ENCODE data around the gene INHA.
A peak's percentile ranks its signal among the peaks of the same experiment; 100 is the strongest.

INHA gene

GRCh38 chr2:219540784-219541504 is 31.2 kb upstream of the INHA start:
- ATAC-seq, result no peak

DNA sequence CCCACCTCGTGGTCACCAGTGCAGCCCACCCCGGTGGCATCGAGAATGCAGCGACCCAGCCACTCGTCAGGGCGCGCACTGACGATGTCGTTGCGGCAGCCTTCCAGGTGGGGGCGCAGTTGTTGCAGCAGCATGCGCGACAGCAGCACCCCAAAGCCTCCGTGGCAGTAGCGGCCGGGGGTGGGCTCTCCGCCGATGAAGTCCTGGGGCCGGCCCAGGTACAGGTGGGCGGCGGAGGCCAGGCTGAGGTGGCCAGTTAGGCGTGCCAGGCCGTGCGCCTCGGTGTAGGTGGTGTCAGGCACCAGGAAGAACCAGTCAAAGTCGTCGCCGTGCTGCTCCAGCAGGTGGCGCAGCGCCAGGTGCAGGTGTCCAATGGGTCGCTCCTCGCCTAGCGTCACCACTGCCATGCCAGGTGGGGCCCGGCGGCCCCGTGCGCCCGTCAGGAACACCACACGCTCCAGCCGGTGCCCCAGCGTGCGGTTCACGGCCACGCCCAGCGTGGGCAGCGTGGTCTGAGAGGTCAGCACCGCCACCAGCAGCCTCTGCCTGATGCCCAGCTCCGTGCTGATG is 30.4 kb upstream of the INHA start:
- peak; percentile 50 to 51 for ATAC-seq

DNA sequence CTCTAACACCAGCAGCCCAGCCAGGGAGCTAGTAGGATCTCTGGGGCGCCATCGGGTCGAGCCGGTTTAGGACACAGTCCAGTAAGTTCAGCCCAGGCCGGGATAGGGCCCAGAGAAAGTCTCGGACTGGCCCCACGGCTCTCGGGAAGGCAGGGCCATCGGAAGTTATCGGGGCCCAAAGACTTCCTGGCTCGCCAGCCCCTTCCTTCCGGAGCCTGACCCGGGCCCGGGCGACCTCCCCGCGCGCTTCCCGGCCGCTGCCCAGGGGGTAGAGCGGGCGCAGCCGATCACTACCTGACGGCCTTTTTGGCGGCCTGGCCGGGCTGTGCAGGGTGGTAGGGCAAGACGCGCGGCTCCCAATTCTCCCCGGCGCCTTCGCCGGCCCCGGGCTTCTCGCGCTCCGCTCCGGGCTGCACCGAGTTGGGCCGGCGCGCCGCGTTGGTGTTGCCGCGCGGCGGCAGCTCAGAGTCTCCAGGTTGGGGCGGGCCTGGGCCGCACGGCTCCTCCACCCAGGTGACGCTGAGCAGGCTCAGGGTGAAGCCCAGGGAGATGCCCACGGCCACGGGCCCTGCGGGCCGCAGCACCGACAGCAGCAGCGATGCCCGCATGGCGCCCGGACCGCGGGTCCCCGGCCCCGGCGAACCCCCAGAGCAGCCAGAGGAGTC is 29.0 kb upstream of the INHA start:
- ATAC-seq, result peak; percentile 40 to 51

DNA sequence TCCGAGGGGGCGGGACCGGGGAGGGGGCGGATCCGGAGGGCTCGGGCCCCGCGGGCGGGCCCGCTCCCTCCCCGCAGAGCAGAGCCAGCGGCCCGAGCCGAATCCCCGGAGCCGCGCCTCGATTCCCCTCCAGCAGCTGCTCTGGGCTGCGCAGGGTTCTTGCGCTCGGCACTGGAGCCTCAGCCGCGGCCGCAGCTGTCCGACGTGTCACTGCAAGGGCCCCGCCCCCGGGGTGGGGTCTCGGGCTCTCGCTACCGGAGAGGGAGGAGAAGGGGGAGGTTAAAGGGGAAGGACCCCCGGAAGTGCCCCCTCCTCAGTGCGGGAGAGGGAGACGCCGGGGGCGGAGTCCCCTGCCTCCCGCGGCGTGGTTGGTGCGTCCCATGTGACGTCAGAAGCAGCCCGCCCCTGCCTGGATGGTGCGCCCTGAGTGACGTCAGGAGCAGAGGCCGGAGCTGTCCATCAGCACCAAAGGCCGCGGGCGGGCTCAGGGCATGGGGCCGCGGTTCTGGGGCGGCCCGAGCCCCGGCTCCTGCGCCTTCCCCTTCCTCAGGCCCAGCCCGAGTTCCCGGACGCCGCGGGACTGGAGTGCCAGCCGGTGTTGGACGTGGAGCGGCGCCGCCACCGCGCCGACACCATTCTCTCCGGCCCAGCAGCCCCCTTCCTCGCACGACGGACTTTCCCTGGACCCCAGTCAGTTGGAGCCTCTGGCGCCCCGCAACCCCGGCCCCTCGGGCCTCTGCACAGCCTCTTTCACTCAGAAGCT is 28.3 kb upstream of the INHA start, which contains the start of the genes CHPF and TMEM198:
Gene CHPF (minus strand): TSS at position 214 of the 763 bp plus-strand sequence. CDS start 271 bp downstream, outside the sequence.
Gene TMEM198 (plus strand): TSS at position 433 of the 763 bp plus-strand sequence. CDS start 700 bp downstream, outside the sequence.
- ATAC-seq, result peak; percentile 77 to 83

DNA sequence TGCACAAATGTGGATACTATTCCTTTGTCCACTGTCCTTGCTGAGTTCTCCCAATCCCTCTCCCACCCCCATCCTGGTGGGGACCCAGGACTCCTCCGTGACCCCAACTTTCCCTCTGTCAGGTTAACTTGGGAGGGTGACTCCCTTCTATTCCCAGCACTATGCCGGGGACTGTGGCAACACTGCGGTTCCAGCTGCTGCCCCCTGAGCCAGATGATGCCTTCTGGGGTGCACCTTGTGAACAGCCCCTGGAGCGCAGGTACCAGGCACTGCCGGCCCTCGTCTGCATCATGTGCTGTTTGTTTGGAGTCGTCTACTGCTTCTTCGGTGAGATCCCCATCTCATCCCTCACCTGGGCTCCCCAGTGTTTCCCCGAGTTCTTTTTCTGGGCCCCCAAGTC is 27.5 kb upstream of the INHA start:
- ATAC-seq, result no peak

- no peak for ATAC-seq
Measured at GRCh38 chr2:219545295-219545942, 26.7 kb upstream of the INHA start.

DNA sequence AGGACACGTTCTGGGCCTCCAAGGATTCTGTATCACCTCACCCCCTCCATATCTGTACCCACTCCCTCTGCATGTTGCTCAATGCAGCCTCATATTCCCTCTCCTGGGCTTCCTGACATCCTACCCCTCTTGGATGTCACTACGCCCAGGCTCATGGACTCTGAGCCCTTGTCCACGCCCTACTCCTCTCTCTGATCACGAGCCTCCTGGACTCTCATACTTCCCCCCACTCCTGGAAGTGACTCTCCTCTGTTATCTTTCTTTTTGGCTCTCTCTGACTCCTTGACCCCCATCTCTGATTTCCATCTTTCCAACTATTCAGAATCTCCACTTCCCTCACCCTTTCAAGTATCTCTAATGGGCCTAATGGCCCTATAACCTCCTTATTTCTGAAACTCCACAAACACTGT is 26.2 kb upstream of the INHA start:
- no peak for ATAC-seq

DNA sequence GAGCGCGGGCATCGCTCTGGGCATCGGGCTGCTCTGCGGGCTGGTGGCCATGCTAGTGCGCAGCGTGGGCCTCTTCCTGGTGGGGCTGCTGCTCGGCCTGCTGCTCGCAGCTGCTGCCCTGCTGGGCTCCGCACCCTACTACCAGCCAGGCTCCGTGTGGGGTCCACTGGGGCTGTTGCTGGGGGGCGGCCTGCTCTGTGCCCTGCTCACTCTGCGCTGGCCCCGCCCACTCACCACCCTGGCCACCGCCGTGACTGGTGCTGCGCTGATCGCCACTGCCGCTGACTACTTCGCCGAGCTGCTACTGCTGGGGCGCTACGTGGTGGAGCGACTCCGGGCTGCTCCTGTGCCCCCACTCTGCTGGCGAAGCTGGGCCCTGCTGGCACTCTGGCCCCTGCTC is 24.5 kb upstream of the INHA start:
- no peak for ATAC-seq

GRCh38 chr2:219548990-219549389 is 23.1 kb upstream of the INHA start:
- ATAC-seq, result no peak

- ATAC-seq, result no peak
Measured at GRCh38 chr2:219549619-219550018, 22.5 kb upstream of the INHA start.

GRCh38 chr2:219551441-219552381 is 20.4 kb upstream of the INHA start:
- peak in 1 of 2 donors; percentile 19 for ATAC-seq

DNA sequence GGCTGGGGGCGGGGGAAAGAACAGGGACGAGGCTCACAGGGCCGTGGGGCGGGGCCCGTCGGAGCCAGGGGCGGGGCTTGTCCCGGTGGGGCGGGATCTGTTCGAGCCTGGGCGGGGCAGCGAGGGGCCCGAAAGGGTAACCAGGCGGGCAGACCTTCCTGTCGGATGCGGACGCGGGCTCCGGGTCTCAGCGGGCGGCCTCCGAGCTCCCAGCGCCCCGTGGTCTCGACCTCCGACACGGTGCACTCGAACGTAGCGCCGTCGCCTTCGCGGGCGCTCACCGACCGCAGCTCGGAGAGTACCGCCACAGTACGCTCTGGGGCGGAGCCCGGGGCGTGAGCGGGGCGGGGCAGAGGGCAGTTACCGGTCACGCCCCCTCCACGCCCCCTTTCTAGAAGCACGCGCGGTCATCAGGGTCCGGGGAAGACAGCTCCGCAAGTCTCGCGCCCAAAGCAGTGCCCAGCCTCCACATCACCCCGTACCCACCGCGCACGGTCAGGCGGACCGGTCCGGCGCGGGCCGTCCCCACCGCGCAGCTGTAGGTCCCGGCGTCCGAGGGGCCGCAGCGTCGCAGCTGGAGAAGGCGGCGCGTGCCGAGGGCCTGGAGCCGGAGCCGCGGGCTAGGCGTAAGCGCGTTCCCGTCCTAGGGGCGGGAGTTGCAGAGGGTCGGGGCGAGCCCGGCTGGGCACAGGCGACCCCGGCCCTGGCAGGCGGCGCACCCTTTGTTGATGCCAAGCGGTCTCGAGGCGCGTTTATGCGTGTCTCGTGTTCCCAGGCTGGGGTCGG is 19.5 kb upstream of the INHA start:
- ATAC-seq, result peak; percentile 88 to 91

DNA sequence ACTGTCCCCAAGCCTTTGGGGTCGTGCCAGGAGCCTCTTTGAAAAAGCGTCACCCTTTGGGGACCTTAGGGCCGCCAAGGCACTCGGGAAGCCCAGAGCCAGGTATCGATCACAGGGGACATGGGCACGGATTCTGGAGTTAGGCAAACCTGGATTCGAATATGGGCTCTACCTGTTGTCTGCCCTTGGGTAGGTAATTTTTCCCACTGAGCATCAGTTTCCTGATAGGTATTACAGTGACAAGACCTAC is 19.0 kb upstream of the INHA start:
- ATAC-seq, result no peak

- ATAC-seq, result no peak
Measured at GRCh38 chr2:219553463-219553963, 18.6 kb upstream of the INHA start.

DNA sequence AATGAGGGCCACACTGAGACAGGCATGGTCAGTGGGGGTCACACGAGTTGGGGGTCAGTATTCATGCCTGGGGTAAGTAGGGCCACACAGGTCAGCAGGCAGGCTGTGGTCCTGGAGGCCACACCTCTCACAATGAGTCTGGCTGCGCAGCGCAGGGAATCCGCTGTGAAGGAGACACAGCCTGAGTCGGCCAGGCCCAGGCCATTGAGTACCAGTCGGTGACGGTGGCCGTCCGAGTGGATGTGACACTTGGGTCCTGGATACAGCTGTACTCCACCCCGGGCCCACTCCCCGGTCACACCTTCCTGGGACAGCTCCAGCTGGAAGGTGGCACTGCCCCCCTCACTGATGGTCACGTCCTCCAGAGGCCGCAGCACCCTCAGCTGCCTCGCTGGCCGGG is 17.8 kb upstream of the INHA start:
- no peak for ATAC-seq

GRCh38 chr2:219555956-219556355 is 16.2 kb upstream of the INHA start:
- ATAC-seq, result no peak

DNA sequence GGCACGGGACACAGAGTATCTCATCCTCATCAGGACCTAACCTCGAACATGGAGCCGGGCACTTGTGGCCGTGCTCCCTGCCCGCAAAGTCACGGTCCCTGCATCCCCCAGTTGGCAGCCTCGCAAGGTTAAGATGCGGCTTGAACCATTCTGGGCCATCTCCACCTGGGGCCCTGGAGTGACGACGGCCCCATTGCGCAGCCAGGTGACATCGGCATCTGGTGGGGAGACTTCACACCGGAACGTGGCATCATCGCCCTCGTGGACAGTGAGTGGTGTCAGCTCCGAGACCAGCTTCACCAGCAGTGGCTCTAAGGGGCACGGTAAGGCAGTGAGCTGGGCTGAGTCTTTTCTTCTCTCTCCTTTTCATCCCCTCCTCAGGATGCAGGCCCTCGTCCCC is 15.7 kb upstream of the INHA start:
- no peak for ATAC-seq

DNA sequence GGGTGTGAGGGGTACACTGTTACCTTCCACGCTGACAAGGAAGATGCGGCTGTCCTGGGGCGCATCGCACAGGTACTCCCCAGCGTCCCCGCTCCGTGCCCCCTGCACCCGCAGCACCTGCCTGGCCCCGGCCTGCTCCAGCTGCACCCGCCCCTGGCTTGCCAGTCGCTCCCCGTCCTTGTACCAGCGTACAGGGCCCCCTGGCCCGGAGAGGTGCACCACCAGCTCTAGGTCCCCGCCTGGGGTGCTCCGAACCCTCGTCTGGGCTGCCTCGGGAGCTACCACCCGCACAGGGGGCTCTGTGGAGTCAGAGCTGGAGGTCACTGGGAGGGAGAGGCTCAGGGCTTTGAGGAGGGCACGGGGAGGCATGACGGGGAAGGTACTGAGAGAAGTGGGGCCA is 14.8 kb upstream of the INHA start:
- no peak for ATAC-seq

- ATAC-seq, result no peak
Measured at GRCh38 chr2:219557791-219558785, 14.0 kb upstream of the INHA start.

Data from activated CD4-positive, CD25-positive, alpha-beta regulatory T cell treated with anti-CD3 and anti-CD28 coated beads, Interleukin-2, amount 50 U/mL, for 24 hours (primary cell).